ENCODE data around the gene BBS9. TPM values are rescaled to one million over a fixed set of nuclear protein-coding genes. Genes with fewer than 3 reads are reported as not detected.
"Not testable (repeated sequence)": the region's sequence is repeated elsewhere in the genome, so short reads cannot be mapped to it uniquely, and the experiment has no call there.

BBS9 gene
- total RNA-seq, 1 donor from 2014 or later: 51.7 TPM

GRCh38 chr7:33504266-33504665, 374.9 kb downstream of the BBS9 start:
- no peaks in the 10 kb centered on the region for H3K9me3 ChIP-seq (ENCODE audit: control insufficient read depth in 3 of 3, low read length in 3 of 3)
- peaks cover 10 to 22% (median 20%) of the 10 kb centered on the region in 3 donors for H3K4me1 ChIP-seq (ENCODE audit: control insufficient read depth in 3 of 3, insufficient read depth in 3 of 3, low read length in 3 of 3)
- no peaks in the 10 kb centered on the region for H3K36me3 ChIP-seq (ENCODE audit: control insufficient read depth in 3 of 3, insufficient read depth in 3 of 3, low read length in 3 of 3)
- H3K9ac ChIP-seq (ENCODE audit: low read depth in 1 of 3, low read length in 3 of 3): no peak overlapping the region
- H3K27ac ChIP-seq (ENCODE audit: low read depth, low read length): no peak overlapping the region
- H3K4me3 ChIP-seq (ENCODE audit: low read length in 3 of 3): no peak overlapping the region
- H3K27me3 ChIP-seq (ENCODE audit: control insufficient read depth in 3 of 3, insufficient read depth in 3 of 3, low read length in 3 of 3): no peaks in the 10 kb centered on the region

GRCh38 chr7:33509206-33509605, 379.8 kb downstream of the BBS9 start:
- Histone ChIP-seq H3K9ac (ENCODE audit: low read depth in 1 of 3, low read length in 3 of 3) (no peak overlapping the region), H3K4me1 (ENCODE audit: control insufficient read depth in 3 of 3, insufficient read depth in 3 of 3, low read length in 3 of 3) (peaks cover 0 to 3% (median 0%) of the 10 kb centered on the region in 3 donors), H3K36me3 (ENCODE audit: control insufficient read depth in 3 of 3, insufficient read depth in 3 of 3, low read length in 3 of 3) (no peaks in the 10 kb centered on the region), H3K4me3 (ENCODE audit: low read length in 3 of 3) (no peak overlapping the region), H3K27me3 (ENCODE audit: control insufficient read depth in 3 of 3, insufficient read depth in 3 of 3, low read length in 3 of 3) (no peaks in the 10 kb centered on the region), H3K27ac (ENCODE audit: low read depth, low read length) (no peak overlapping the region), H3K9me3 (ENCODE audit: control insufficient read depth in 3 of 3, low read length in 3 of 3) (no peaks in the 10 kb centered on the region)

- H3K4me3 ChIP-seq (ENCODE audit: low read length in 3 of 3): no peak overlapping the region
- no peaks in the 10 kb centered on the region for H3K9me3 ChIP-seq (ENCODE audit: control insufficient read depth in 3 of 3, low read length in 3 of 3)
- H3K27ac ChIP-seq (ENCODE audit: low read depth, low read length): no peak overlapping the region
- no peak overlapping the region for H3K9ac ChIP-seq (ENCODE audit: low read depth in 1 of 3, low read length in 3 of 3)
- H3K4me1 ChIP-seq (ENCODE audit: control insufficient read depth in 3 of 3, insufficient read depth in 3 of 3, low read length in 3 of 3): no peaks in the 10 kb centered on the region
- H3K27me3 ChIP-seq (ENCODE audit: control insufficient read depth in 3 of 3, insufficient read depth in 3 of 3, low read length in 3 of 3): no peaks in the 10 kb centered on the region
- no peaks in the 10 kb centered on the region for H3K36me3 ChIP-seq (ENCODE audit: control insufficient read depth in 3 of 3, insufficient read depth in 3 of 3, low read length in 3 of 3)
These were observed 382.4 kb downstream of the BBS9 start for GRCh38 chr7:33511778-33512177.

- H3K9me3 ChIP-seq (ENCODE audit: control insufficient read depth in 3 of 3, low read length in 3 of 3): no peaks in the 10 kb centered on the region
- no peak overlapping the region for H3K9ac ChIP-seq (ENCODE audit: low read depth in 1 of 3, low read length in 3 of 3)
- H3K4me3 ChIP-seq (ENCODE audit: low read length in 3 of 3): no peak overlapping the region
- H3K27me3 ChIP-seq (ENCODE audit: control insufficient read depth in 3 of 3, insufficient read depth in 3 of 3, low read length in 3 of 3): no peaks in the 10 kb centered on the region
- H3K27ac ChIP-seq (ENCODE audit: low read depth, low read length): no peak overlapping the region
- no peaks in the 10 kb centered on the region for H3K36me3 ChIP-seq (ENCODE audit: control insufficient read depth in 3 of 3, insufficient read depth in 3 of 3, low read length in 3 of 3)
- no peaks in the 10 kb centered on the region for H3K4me1 ChIP-seq (ENCODE audit: control insufficient read depth in 3 of 3, insufficient read depth in 3 of 3, low read length in 3 of 3)
These were observed 387.2 kb downstream of the BBS9 start for GRCh38 chr7:33516568-33516967.

- Histone ChIP-seq H3K4me1 (ENCODE audit: control insufficient read depth in 3 of 3, insufficient read depth in 3 of 3, low read length in 3 of 3) (no peaks in the 10 kb centered on the region), H3K27me3 (ENCODE audit: control insufficient read depth in 3 of 3, insufficient read depth in 3 of 3, low read length in 3 of 3) (no peaks in the 10 kb centered on the region), H3K4me3 (ENCODE audit: low read length in 3 of 3) (no peak overlapping the region), H3K9me3 (ENCODE audit: control insufficient read depth in 3 of 3, low read length in 3 of 3) (no peaks in the 10 kb centered on the region), H3K9ac (ENCODE audit: low read depth in 1 of 3, low read length in 3 of 3) (no peak overlapping the region), H3K36me3 (ENCODE audit: control insufficient read depth in 3 of 3, insufficient read depth in 3 of 3, low read length in 3 of 3) (no peaks in the 10 kb centered on the region), H3K27ac (ENCODE audit: low read depth, low read length) (no peak overlapping the region)
These were observed 387.8 kb downstream of the BBS9 start for GRCh38 chr7:33517191-33517590.

- not testable (repeated sequence) for H3K4me3 ChIP-seq (ENCODE audit: low read length in 3 of 3); H3K4me1 ChIP-seq (ENCODE audit: control insufficient read depth in 3 of 3, insufficient read depth in 3 of 3, low read length in 3 of 3); H3K27ac ChIP-seq (ENCODE audit: low read depth, low read length); H3K36me3 ChIP-seq (ENCODE audit: control insufficient read depth in 3 of 3, insufficient read depth in 3 of 3, low read length in 3 of 3); H3K9me3 ChIP-seq (ENCODE audit: control insufficient read depth in 3 of 3, low read length in 3 of 3); H3K9ac ChIP-seq (ENCODE audit: low read depth in 1 of 3, low read length in 3 of 3); H3K27me3 ChIP-seq (ENCODE audit: control insufficient read depth in 3 of 3, insufficient read depth in 3 of 3, low read length in 3 of 3)
These were observed 397.6 kb downstream of the BBS9 start for GRCh38 chr7:33527008-33527407.

- H3K9ac ChIP-seq (ENCODE audit: low read depth in 1 of 3, low read length in 3 of 3); H3K27me3 ChIP-seq (ENCODE audit: control insufficient read depth in 3 of 3, insufficient read depth in 3 of 3, low read length in 3 of 3); H3K27ac ChIP-seq (ENCODE audit: low read depth, low read length); H3K4me1 ChIP-seq (ENCODE audit: control insufficient read depth in 3 of 3, insufficient read depth in 3 of 3, low read length in 3 of 3); H3K36me3 ChIP-seq (ENCODE audit: control insufficient read depth in 3 of 3, insufficient read depth in 3 of 3, low read length in 3 of 3); H3K4me3 ChIP-seq (ENCODE audit: low read length in 3 of 3); H3K9me3 ChIP-seq (ENCODE audit: control insufficient read depth in 3 of 3, low read length in 3 of 3): not testable (repeated sequence)
These were observed 398.2 kb downstream of the BBS9 start for GRCh38 chr7:33527613-33528012.

GRCh38 chr7:33529070-33529469, 399.7 kb downstream of the BBS9 start:
- no peak overlapping the region for H3K4me3 ChIP-seq (ENCODE audit: low read length in 3 of 3)
- no peak overlapping the region for H3K27ac ChIP-seq (ENCODE audit: low read depth, low read length)
- no peak overlapping the region for H3K9ac ChIP-seq (ENCODE audit: low read depth in 1 of 3, low read length in 3 of 3)
- H3K27me3 ChIP-seq (ENCODE audit: control insufficient read depth in 3 of 3, insufficient read depth in 3 of 3, low read length in 3 of 3): no peaks in the 10 kb centered on the region
- H3K9me3 ChIP-seq (ENCODE audit: control insufficient read depth in 3 of 3, low read length in 3 of 3): no peaks in the 10 kb centered on the region
- peaks cover 0 to 2% (median 0%) of the 10 kb centered on the region in 3 donors for H3K36me3 ChIP-seq (ENCODE audit: control insufficient read depth in 3 of 3, insufficient read depth in 3 of 3, low read length in 3 of 3)
- H3K4me1 ChIP-seq (ENCODE audit: control insufficient read depth in 3 of 3, insufficient read depth in 3 of 3, low read length in 3 of 3): peaks cover 0 to 6% (median 3%) of the 10 kb centered on the region in 3 donors

GRCh38 chr7:33530664-33531063, 401.3 kb downstream of the BBS9 start:
- Histone ChIP-seq H3K36me3 (ENCODE audit: control insufficient read depth in 3 of 3, insufficient read depth in 3 of 3, low read length in 3 of 3) (peaks cover 0 to 2% (median 2%) of the 10 kb centered on the region in 3 donors), H3K9me3 (ENCODE audit: control insufficient read depth in 3 of 3, low read length in 3 of 3) (no peaks in the 10 kb centered on the region), H3K4me3 (ENCODE audit: low read length in 3 of 3) (no peak overlapping the region), H3K4me1 (ENCODE audit: control insufficient read depth in 3 of 3, insufficient read depth in 3 of 3, low read length in 3 of 3) (peaks cover 0 to 6% (median 3%) of the 10 kb centered on the region in 3 donors), H3K27me3 (ENCODE audit: control insufficient read depth in 3 of 3, insufficient read depth in 3 of 3, low read length in 3 of 3) (no peaks in the 10 kb centered on the region), H3K27ac (ENCODE audit: low read depth, low read length) (no peak overlapping the region), H3K9ac (ENCODE audit: low read depth in 1 of 3, low read length in 3 of 3) (no peak overlapping the region)

GRCh38 chr7:33531888-33532287, 402.5 kb downstream of the BBS9 start:
- Histone ChIP-seq H3K36me3 (ENCODE audit: control insufficient read depth in 3 of 3, insufficient read depth in 3 of 3, low read length in 3 of 3) (peaks cover 0 to 2% (median 2%) of the 10 kb centered on the region in 3 donors), H3K4me1 (ENCODE audit: control insufficient read depth in 3 of 3, insufficient read depth in 3 of 3, low read length in 3 of 3) (peaks cover under 1 to 6% (median 4%) of the 10 kb centered on the region in 3 donors), H3K27me3 (ENCODE audit: control insufficient read depth in 3 of 3, insufficient read depth in 3 of 3, low read length in 3 of 3) (no peaks in the 10 kb centered on the region), H3K27ac (ENCODE audit: low read depth, low read length) (no peak overlapping the region), H3K4me3 (ENCODE audit: low read length in 3 of 3) (no peak overlapping the region), H3K9ac (ENCODE audit: low read depth in 1 of 3, low read length in 3 of 3) (no peak overlapping the region), H3K9me3 (ENCODE audit: control insufficient read depth in 3 of 3, low read length in 3 of 3) (no peaks in the 10 kb centered on the region)

- peaks cover 0 to 2% (median 2%) of the 10 kb centered on the region in 3 donors for H3K36me3 ChIP-seq (ENCODE audit: control insufficient read depth in 3 of 3, insufficient read depth in 3 of 3, low read length in 3 of 3)
- no peak overlapping the region for H3K4me3 ChIP-seq (ENCODE audit: low read length in 3 of 3)
- H3K9me3 ChIP-seq (ENCODE audit: control insufficient read depth in 3 of 3, low read length in 3 of 3): peaks cover 0 to 4% (median 3%) of the 10 kb centered on the region in 3 donors
- no peak overlapping the region for H3K9ac ChIP-seq (ENCODE audit: low read depth in 1 of 3, low read length in 3 of 3)
- H3K4me1 ChIP-seq (ENCODE audit: control insufficient read depth in 3 of 3, insufficient read depth in 3 of 3, low read length in 3 of 3): peaks cover 10 to 16% (median 15%) of the 10 kb centered on the region in 3 donors
- no peaks in the 10 kb centered on the region for H3K27me3 ChIP-seq (ENCODE audit: control insufficient read depth in 3 of 3, insufficient read depth in 3 of 3, low read length in 3 of 3)
- no peak overlapping the region for H3K27ac ChIP-seq (ENCODE audit: low read depth, low read length)
These were observed 405.5 kb downstream of the BBS9 start for GRCh38 chr7:33534833-33535232.
